Activated CD8-positive, alpha-beta memory T cell treated with anti-CD3 and anti-CD28 coated beads for 24 hours (primary cell): ENCODE measurements around the gene DSTYK.

Source experiments
- DNase-seq: peaks from one replicate; pipeline ENCODE4 v3.0.0-alpha.2; 2020

The DSTYK gene

GRCh38 chr1:205240118-205240517 lies 28.6 kb upstream of the DSTYK start:
- peak; percentile 49 for DNase-seq

- peak; percentile 46 for DNase-seq
These were observed 27.6 kb upstream of the DSTYK start for GRCh38 chr1:205239078-205239477.

- DNase-seq: peak; percentile 70
These were observed 26.3 kb upstream of the DSTYK start for GRCh38 chr1:205237526-205238484.

GRCh38 chr1:205236951-205237475 lies 25.5 kb upstream of the DSTYK start:
- peak; percentile 50 for DNase-seq

- DNase-seq: peak; percentile 52
These were observed 25.0 kb upstream of the DSTYK start for GRCh38 chr1:205236526-205236925.

- no peak for DNase-seq
These were observed 24.4 kb upstream of the DSTYK start for GRCh38 chr1:205235951-205236350.

DNA sequence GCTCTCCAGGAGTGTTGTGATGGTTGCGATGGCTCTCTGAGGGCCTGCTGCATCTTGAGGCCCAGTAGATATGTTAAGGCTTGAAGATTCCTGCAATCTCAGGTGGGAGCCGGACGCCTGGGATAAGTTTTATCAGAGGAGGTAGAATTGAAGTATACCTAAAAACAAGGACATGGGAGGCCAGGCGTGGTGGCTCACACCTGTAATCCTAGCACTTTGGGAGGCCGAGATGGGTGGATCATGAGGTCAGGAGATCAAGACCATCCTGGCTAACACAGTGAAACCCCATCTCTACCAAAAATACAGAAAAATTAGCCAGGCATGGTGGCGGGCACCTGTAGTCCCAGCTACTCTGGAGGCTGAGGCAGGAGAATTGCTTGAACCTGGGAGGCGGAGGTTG lies 22.5 kb upstream of the DSTYK start:
- peak; percentile 45 for DNase-seq

DNA sequence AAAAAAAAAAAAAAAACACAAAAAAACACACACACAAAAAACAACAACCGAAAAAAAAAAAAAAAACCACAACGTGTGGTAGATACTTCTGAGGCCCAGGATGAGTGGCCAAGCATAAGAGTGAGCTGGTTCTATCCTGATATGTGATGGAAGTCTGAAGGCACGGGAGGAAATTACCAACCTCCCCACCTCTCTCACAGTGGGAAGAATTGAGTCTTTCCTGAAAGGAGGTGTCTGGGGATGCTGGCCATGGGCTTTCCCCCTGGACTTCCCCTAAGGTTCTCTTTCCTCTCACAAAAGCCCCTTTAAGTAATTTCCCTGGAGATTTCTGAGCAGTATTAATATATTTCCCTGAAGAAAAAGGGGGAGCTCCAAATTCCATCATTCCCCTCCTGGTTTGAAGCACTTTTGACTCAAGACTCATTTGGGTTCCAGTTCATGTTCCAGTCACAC lies 21.5 kb upstream of the DSTYK start:
- DNase-seq: peak; percentile 49

DNA sequence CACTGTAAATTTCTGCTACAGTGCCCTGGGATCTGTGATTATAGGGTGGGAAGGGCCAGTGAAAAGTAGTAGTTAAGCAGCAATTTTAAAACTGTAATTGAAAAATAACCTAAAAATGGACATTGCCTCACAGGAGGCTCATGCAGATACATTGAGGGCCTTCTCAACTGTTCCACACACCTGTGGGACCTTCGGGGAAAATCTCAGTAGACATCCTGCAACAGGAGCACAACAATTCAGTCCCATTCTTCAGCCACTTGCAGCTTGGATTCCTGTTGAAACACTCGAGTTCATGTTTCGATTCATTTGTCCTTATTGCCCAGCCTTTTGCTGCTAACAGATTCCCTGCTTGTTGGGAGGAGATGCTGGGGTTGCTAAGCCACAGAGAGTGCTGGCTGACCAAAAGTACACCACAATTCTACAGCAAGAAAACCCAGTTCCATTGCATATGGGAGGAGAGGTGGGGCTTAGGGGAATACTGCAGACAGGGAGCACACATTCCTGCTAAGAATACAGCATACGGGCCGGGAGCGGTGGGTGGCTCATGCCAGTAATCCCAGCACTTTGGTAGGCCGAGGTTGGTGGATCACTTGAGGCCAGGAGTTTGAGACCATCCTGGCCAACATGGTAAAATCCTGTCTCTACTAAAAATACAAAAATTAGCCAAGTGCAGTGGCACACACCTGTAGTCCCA lies 20.8 kb upstream of the DSTYK start:
- peak; percentile 49 for DNase-seq

DNA sequence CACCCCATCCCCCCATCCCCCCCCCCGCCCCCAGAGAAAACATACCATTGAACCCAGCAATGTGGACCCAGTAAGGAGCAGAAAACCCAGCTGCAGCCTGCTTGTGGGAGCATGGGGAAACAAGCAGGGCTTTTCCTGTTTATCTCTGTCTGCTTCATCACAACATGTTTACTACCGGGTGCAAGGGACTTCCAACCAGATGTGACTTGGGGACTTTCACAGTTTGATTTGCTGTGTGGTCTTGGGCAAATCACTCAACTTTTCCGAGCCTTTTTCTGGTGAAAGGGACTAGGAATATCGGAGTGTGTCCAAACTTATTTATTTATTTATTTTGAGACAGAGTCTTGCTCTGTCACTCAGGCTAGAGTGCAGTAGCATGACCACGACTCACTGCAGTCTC lies 19.5 kb upstream of the DSTYK start:
- DNase-seq: peak; percentile 30

DNA sequence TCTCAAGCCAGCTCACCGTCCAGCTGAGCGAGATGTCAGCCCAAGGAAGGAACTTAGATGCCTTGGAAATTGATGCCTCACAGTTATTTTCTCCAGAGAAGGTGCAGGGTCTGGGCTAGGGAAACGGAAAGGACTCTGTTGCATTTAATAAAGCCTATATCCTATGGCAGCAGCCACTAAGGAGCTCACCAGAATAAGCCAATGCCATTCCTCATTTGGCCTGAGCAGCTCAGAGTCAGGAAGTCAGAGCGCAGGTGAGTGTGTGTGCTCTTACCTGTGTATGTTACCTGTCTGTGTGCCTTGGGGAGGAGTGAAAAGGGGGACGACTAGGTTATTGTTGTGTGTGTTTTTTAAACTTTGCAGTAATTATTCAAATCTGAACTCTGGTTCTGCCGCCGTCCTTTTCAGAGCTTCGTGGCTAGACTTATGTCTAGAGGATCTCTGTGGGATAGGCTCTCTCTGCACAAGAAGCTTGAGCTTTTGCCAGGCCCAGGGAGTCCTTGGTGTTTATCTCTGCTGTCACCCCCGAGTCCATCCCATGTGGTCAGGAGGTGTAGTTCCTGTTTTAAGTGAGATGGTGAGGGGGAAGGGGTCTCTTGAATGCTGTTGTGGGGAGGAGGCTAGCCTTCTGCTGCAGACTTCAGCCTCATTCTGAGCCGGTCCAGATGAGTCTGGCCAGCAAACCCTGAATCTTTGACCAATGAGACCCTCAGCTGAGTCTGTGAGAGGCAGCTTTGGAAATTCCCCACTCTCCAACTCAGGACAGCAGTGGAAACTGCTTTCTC lies 18.6 kb upstream of the DSTYK start:
- peak; percentile 56 for DNase-seq

GRCh38 chr1:205229399-205229871 lies 17.9 kb upstream of the DSTYK start:
- DNase-seq: peak; percentile 77

DNA sequence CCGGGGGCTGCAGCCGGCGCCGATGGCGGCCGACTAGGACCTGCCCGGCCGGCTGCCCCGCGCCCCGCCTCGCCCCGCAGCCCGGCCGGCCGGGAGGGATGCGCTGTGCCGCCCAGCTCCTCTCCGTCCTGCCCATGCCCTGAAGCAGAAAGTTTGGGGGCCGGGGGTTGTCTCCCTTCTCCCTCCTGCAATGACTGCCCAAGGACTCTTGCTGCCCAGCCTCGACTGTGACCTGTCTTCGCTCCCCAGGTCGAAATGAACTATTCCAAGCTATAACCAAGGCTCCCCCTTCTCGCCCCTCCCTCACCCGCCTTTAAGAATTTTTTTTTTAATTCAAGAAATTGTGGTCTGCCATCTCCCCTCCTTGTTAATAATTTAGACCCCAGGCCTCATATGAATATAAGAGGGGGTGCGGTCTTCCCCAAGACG lies 16.6 kb upstream of the DSTYK start:
- DNase-seq: no peak

DNA sequence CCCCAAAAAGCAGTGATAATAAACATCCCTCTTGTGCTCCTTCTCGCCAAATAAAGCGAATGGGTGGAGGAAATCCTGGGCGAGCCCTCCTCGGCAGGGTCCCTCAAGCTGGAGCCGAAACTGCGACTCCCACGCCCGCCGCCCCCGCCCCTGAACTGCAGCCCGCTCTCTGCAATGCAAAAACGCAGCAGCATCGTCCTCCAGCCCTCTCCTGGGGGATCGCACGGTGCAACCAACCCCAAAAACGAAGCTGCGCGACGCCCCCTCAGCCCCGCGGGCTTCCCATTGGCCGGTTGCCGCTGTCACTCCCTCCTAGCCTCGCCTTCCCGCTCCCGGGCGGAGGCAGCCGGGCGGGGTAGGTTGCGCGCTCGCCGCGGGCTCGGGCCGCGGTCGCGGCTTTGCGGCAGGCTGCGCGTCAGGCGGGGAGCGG lies 16.1 kb upstream of the DSTYK start, which contains the start of gene TMCC2:
Gene TMCC2, plus strand, starts transcription at position 363 of the 430 bp plus-strand sequence. CDS start 619 bp downstream, outside the sequence.
- peak; percentile 92 for DNase-seq

DNA sequence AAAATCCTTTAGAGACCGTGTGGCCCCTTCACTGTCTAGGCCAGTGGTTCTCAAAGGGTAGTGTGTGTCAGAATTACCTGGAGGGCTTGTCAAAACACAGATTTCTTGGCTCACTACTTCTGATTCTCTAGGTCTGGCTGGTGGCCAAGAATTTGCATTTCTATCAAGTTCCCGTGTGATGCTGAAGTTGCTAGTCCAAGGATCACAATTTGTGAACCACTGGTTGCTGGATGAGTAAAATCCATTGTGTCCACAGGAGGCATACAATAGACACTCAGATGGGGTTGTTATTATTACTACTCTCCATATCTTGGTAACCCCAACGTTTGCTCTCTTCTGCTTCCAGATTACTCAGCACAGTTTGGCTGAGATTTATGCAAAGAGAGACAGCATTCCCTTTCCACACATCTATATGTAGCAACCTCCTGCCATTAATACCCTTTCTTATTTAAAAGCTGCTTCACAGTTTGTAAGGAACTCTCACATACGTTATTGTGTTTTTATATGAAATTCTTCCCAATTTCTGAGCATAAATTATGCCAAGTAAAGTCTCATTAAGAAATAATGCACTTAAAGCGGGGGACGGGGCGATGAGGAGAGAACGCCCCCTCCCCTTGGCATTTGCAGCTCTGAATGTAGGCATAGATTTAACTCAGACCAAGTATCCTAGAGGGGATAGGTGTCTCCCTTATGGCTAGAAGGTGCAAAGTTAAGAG lies 15.5 kb upstream of the DSTYK start:
- DNase-seq: peak; percentile 38

DNA sequence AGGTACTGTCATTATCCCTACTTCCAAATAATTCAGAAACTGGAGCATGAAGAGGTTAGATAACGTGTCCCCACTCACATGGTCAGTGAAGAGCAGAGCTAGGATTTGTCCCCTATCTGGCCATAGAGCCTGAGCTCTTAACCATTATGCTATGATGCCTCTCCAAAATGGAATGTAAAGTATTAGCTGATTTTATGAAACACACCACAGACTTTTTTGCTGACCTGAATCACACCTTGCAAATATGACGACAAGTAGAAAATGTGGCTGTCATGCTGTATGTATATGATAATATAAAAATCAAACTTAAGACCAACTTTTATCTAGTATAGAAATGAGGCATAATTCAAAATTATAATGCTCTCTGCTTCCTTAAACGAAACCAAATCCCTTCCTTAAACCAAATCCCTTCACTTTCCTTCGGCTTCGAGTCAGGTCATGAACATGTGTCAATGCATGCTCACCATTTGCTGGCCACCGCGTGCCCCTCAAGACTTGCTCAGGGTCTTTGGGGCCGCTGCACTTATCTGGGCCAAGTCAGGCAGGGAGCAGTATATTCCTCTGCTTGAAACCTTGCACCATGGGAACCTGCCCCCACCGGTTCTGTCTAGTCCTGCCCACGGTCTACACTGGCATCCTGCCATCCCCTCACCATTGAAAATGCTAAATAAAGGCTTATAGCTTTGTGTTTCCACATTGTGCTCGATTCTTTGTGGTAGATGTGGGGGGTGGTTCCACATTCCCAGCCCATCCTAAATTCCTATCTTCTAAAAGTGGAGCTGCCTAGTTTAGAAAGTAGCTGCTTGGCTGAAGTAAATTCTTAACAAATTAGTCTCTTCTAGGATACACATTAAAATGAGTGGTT lies 14.6 kb upstream of the DSTYK start:
- peak; percentile 41 for DNase-seq

- DNase-seq: no peak
These were observed 13.2 kb upstream of the DSTYK start for GRCh38 chr1:205224736-205225135.

DNA sequence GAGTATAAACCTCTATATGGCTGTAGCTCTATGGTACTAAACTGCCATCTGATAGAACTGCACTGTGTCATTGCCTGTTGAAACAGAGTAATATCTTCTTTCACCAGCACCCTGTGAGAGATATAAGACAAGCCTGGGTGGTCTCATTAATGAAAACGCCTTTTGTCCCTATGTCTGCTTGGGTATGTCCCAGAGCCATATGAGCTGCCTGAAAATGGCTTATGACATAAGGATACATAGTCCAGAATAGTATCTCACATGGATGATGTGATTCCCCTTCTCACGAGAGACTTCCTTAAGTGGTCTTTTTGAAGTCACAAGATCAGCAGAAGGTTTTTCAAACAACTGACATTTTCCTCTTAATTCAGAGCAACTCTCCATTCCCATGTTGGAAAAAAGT lies 8.9 kb upstream of the DSTYK start:
- no peak for DNase-seq

GRCh38 chr1:205217418-205217817 lies 5.9 kb upstream of the DSTYK start:
- DNase-seq: no peak

- DNase-seq: no peak
These were observed 5.1 kb upstream of the DSTYK start for GRCh38 chr1:205216588-205216987.

DNA sequence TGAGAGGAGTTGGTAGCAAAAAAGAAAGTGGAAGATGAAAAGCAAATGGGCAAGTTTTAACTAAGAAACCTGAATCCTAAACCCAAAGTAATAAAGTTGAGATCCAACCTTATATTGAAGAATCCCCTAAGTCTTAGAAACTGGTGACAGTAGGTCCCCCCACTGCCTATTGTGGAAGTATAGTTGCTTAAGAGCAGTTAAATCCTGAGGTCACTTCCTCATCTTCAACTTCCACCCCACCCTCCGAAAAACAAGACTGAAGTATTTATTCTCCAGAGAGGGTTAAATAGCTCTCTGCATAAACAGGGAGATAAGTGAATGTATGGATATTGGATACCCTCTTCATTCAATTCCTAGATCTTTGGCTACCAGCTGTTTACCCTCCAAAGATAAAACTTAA lies 3.3 kb upstream of the DSTYK start:
- no peak for DNase-seq
